H7 (cell line): Measurements from ENCODE around the gene PCDH20. TPM values are rescaled to one million over a fixed set of nuclear protein-coding genes. Genes with fewer than 3 reads are reported as not detected.
"Not testable (repeated sequence)": the region's sequence is repeated elsewhere in the genome, so short reads cannot be mapped to it uniquely, and the experiment has no call there.

Source experiments
- DNase-seq: peaks from one replicate; pipeline ENCODE4 v3.0.0; 2012
- H3K27me3 ChIP-seq: 2 replicates; pipeline ENCODE4 v1.6.0; 2011; ENCODE audit warnings: mild to moderate bottlenecking, low read length; ENCODE audit not compliant: control insufficient read depth, insufficient read depth
- H3K36me3 ChIP-seq: replicated peaks from 2 replicates; pipeline ENCODE4 v1.5.1; 2011; ENCODE audit warnings: low read length; ENCODE audit not compliant: control insufficient read depth, insufficient read depth
- H3K4me3 ChIP-seq: 2 replicates; pipeline ENCODE4 v1.5.1; 2011; ENCODE audit warnings: low read depth, mild to moderate bottlenecking, control low read depth, low read length, moderate library complexity; ENCODE audit not compliant: insufficient read depth
- total RNA-seq: library from RNA; depleted of rRNA; stranded (reverse); fragments of >200 nt; shearing (Covaris generic); gene quantifications from 2 replicates; pipeline ENCODE4 v1.2.3, GENCODE V29; 2014

PCDH20 gene
- total RNA-seq, 1 experiment from 2014 or later, result 1.4 TPM

- DNase-seq, result no peak
- Histone ChIP-seq H3K27me3 (no peaks in the 10 kb centered on the region), H3K4me3 (no peak overlapping the region), H3K36me3 (no peaks in the 10 kb centered on the region)
These were observed 24.2 kb downstream of the PCDH20 start for GRCh38 chr13:61391426-61391825.

DNA sequence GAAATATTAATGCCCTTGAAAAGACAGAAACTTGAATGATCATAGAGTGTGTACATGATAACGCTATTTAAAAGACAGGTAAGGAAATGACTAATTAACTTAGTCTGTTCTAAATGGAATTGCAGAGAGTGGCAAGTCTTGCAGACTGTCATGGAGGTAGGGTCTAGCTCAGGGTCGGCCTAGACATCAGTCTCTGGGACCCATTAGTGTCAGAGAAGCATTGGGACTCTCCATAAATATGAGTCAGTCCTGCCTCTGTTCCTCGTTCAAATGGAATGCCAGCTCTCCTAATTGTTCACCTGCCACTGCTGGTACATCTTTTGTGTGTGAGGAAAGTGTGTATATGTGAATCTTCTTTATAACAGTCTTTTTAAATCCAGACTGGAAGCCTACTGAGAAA lies 28.0 kb downstream of the PCDH20 start:
- DNase-seq, result no peak
- Histone ChIP-seq H3K36me3 (no peaks in the 10 kb centered on the region), H3K4me3 (no peak overlapping the region), H3K27me3 (no peaks in the 10 kb centered on the region)

DNA sequence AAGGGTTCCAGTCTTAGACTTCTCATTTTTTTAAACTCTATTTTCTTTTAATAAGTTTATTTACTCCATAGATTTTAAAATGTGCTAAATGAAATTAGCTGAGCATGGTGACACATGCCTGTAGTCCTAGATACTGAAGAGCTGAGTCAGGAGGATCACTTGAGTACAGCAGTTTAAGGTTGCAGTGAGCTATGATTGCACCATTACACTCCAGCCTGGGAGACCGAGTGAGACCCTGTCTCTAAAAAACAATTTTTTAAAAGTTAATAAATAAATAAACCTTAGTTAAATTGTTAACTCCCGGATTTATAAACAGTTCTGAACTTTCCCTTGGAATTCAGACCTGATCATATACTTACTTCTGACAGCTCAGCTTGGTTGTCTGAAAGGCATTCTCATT lies 32.5 kb downstream of the PCDH20 start:
- H3K4me3 ChIP-seq, result no peak overlapping the region
- H3K36me3 ChIP-seq, result no peaks in the 10 kb centered on the region
- no peak for DNase-seq
- no peaks in the 10 kb centered on the region for H3K27me3 ChIP-seq

- no peak for DNase-seq
- no peaks in the 10 kb centered on the region for H3K27me3 ChIP-seq
- H3K36me3 ChIP-seq, result no peaks in the 10 kb centered on the region
- no peak overlapping the region for H3K4me3 ChIP-seq
These were observed 45.1 kb downstream of the PCDH20 start for GRCh38 chr13:61370520-61370919.

GRCh38 chr13:61364690-61365089 lies 51.0 kb downstream of the PCDH20 start:
- not testable (repeated sequence) for H3K27me3 ChIP-seq, H3K36me3 ChIP-seq, DNase-seq, H3K4me3 ChIP-seq

DNA sequence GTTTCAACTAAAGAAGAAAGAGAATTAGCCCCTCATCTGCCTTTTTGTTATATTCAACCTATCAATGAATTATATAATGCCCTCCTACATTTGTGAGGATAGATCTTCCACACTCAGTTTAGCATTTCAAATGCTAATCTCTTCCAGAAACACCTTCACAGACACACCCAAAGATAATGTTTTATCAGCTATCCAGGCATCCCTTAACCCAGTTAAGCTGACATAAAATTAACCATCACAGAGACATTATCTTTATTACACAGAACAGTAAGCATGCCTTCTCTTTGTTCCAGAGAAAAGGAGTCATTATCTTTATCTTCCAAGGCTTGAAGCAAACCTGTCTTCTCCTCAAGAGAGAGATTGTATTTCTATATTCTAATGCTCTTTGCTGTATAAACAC lies 53.1 kb downstream of the PCDH20 start:
- Histone ChIP-seq H3K4me3 (no peak overlapping the region), H3K36me3 (no peaks in the 10 kb centered on the region), H3K27me3 (no peaks in the 10 kb centered on the region)
- no peak for DNase-seq
